HG02798 (cell line): ENCODE measurements around the gene ARHGAP24.
A peak's percentile ranks its signal among the peaks of the same experiment; 100 is the strongest.
"Not testable (repeated sequence)": the region's sequence is repeated elsewhere in the genome, so short reads cannot be mapped to it uniquely, and the experiment has no call there.

Experiments used
- ATAC-seq: cut with Tn5 transposase; IDR thresholded peaks from one replicate; pipeline ENCODE4 v1.9.1; 2021; ENCODE audit warnings: mild to moderate bottlenecking; ENCODE audit not compliant: unreplicated experiment, poor library complexity

Gene ARHGAP24

GRCh38 chr4:85966373-85966772 lies 491.4 kb downstream of the ARHGAP24 start:
- ATAC-seq = no peak

- peak; percentile 59 for ATAC-seq
Measured at GRCh38 chr4:85967872-85968271, 492.9 kb downstream of the ARHGAP24 start.

GRCh38 chr4:85968945-85969819 lies 494.2 kb downstream of the ARHGAP24 start:
- peak; percentile 58 for ATAC-seq

GRCh38 chr4:85970535-85970934 lies 495.6 kb downstream of the ARHGAP24 start:
- ATAC-seq = no peak

GRCh38 chr4:85979276-85979675 lies 504.3 kb downstream of the ARHGAP24 start:
- ATAC-seq = peak; percentile 96

GRCh38 chr4:85986266-85986665 lies 511.3 kb downstream of the ARHGAP24 start:
- no peak for ATAC-seq

- ATAC-seq = no peak
Measured at GRCh38 chr4:85993641-85994040, 518.7 kb downstream of the ARHGAP24 start.

GRCh38 chr4:85994576-85994975 lies 519.6 kb downstream of the ARHGAP24 start:
- no peak for ATAC-seq

- ATAC-seq = peak; percentile 74
Measured at GRCh38 chr4:85995361-85995760, 520.4 kb downstream of the ARHGAP24 start.

GRCh38 chr4:86001591-86001990 lies 526.6 kb downstream of the ARHGAP24 start:
- no peak for ATAC-seq

GRCh38 chr4:86004030-86004429 lies 529.1 kb downstream of the ARHGAP24 start:
- no peak for ATAC-seq

GRCh38 chr4:86006057-86006456 lies 531.1 kb downstream of the ARHGAP24 start:
- ATAC-seq = no peak

GRCh38 chr4:86007042-86007441 lies 532.1 kb downstream of the ARHGAP24 start:
- no peak for ATAC-seq

- ATAC-seq = no peak
Measured at GRCh38 chr4:86011117-86011516, 536.2 kb downstream of the ARHGAP24 start.

- ATAC-seq = no peak
Measured at GRCh38 chr4:86013621-86014020, 538.7 kb downstream of the ARHGAP24 start.

GRCh38 chr4:86014599-86014998 lies 539.6 kb downstream of the ARHGAP24 start:
- peak; percentile 88 for ATAC-seq

GRCh38 chr4:86015412-86016350 lies 540.7 kb downstream of the ARHGAP24 start:
- no peak for ATAC-seq

- no peak for ATAC-seq
Measured at GRCh38 chr4:86019362-86019761, 544.4 kb downstream of the ARHGAP24 start.

- no peak for ATAC-seq
Measured at GRCh38 chr4:86019906-86020305, 545.0 kb downstream of the ARHGAP24 start.

- ATAC-seq = not testable (repeated sequence)
Measured at GRCh38 chr4:86021671-86022070, 546.7 kb downstream of the ARHGAP24 start.

GRCh38 chr4:86026720-86027119 lies 551.8 kb downstream of the ARHGAP24 start:
- no peak for ATAC-seq
